IMR-90 (cell line): ENCODE results near the gene PRELP. TPM values are rescaled to one million over a fixed set of nuclear protein-coding genes. Genes with fewer than 3 reads are reported as not detected.

Source experiments
- ATAC-seq: fragments of 200-7000 bp; cut with Tn5 transposase; 2 replicates; pipeline ENCODE4 v1.9.1; 2020; ENCODE audit warnings: low read depth, mild to moderate bottlenecking, moderate library complexity
- Bru-seq: library from RNA; stranded (reverse); fragments of 400-500 nt; gene quantifications from one replicate; lab custom pipeline; 2021; lab: Mats Ljungman, UMichigan
- BruChase-seq, 2 experiments: library from RNA; stranded (reverse); fragments of 400-500 nt; gene quantifications; one replicate each; lab custom pipeline; 2021; lab: Mats Ljungman, UMichigan
- BruUV-seq: library from RNA; stranded (reverse); fragments of 400-500 nt; replicated peaks from 2 replicates; lab custom pipeline; 2021; lab: Mats Ljungman, UMichigan
- CTCF ChIA-PET: fragments of 300-600 bp; formaldehyde crosslinking; extraction: SDS; loops from one replicate; lab custom pipeline; 2021; ENCODE audit warnings: antibody characterized with exemption; lab: Yijun Ruan, JAX
- POLR2A ChIA-PET: fragments of 300-600 bp; sonication (Branson Sonifier 250); formaldehyde crosslinking; loops from one replicate; lab custom pipeline; 2022; ENCODE audit warnings: antibody characterized with exemption; ENCODE audit not compliant: unreplicated experiment; lab: Charles Lee
- DNase-seq: peaks from one replicate; pipeline ENCODE4 v3.0.0; 2013
- H2AFZ ChIP-seq: replicated peaks from 2 replicates; pipeline ENCODE3; 2013; ENCODE audit warnings: low read length, mild to moderate bottlenecking; ENCODE audit not compliant: poor library complexity
- H2AK5ac ChIP-seq: 2 replicates; pipeline ENCODE4 v1.6.1; 2013; ENCODE audit warnings: low read depth, low read length, inconsistent platforms
- H2AK9ac ChIP-seq: replicated peaks from 2 replicates; pipeline ENCODE3; 2013; ENCODE audit warnings: mild to moderate bottlenecking, low read depth, low read length, moderate library complexity; ENCODE audit not compliant: poor library complexity
- H2BK120ac ChIP-seq: 2 replicates; pipeline ENCODE4 v1.6.1; 2013; ENCODE audit warnings: low read depth, low read length, inconsistent platforms
- H2BK15ac ChIP-seq: 3 replicates; pipeline ENCODE4 v1.6.1; 2013; ENCODE audit warnings: low read depth, low read length, inconsistent platforms
- H2BK20ac ChIP-seq: 2 replicates; pipeline ENCODE4 v1.6.1; 2013; ENCODE audit warnings: low read depth, mild to moderate bottlenecking, inconsistent platforms, low read length, moderate library complexity
- H2BK5ac ChIP-seq: 2 replicates; pipeline ENCODE4 v1.6.1; 2013; ENCODE audit warnings: mild to moderate bottlenecking, low read depth, low read length, inconsistent platforms; ENCODE audit not compliant: poor library complexity, severe bottlenecking
- H3K14ac ChIP-seq: replicated peaks from 2 replicates; pipeline ENCODE4 v1.6.1; 2013; ENCODE audit warnings: low read depth, low read length, inconsistent platforms
- H3K18ac ChIP-seq: 2 replicates; pipeline ENCODE4 v1.6.1; 2013; ENCODE audit warnings: low read depth, low read length, control low read depth
- H3K23ac ChIP-seq: 2 replicates; pipeline ENCODE4 v1.6.1; 2013; ENCODE audit warnings: low read depth, low read length, inconsistent platforms
- H3K27ac ChIP-seq: 2 replicates; pipeline ENCODE4 v1.5.1; 2013; ENCODE audit warnings: mild to moderate bottlenecking, control low read depth, low read length; ENCODE audit not compliant: insufficient read depth
- H3K27me3 ChIP-seq: 2 replicates; pipeline ENCODE4 v1.6.1; 2013; ENCODE audit warnings: low read length; ENCODE audit not compliant: control insufficient read depth, insufficient read depth
- H3K36me3 ChIP-seq: 2 replicates; pipeline ENCODE4 v1.6.1; 2013; ENCODE audit warnings: low read length, mixed read lengths; ENCODE audit not compliant: control insufficient read depth, insufficient read depth
- H3K4ac ChIP-seq: 2 replicates; pipeline ENCODE4 v1.6.1; 2013; ENCODE audit warnings: low read depth, low read length, inconsistent platforms
- H3K4me1 ChIP-seq: 2 replicates; pipeline ENCODE4 v1.6.1; 2013; ENCODE audit warnings: low read length, mixed read lengths; ENCODE audit not compliant: control insufficient read depth, insufficient read depth
- H3K4me2 ChIP-seq: 2 replicates; pipeline ENCODE4 v1.6.1; 2013; ENCODE audit warnings: low read depth, mild to moderate bottlenecking, control low read depth, low read length, moderate library complexity
- H3K4me3 ChIP-seq: 2 replicates; pipeline ENCODE4 v1.5.1; 2013; ENCODE audit warnings: low read depth, mild to moderate bottlenecking, control low read depth, low read length, moderate library complexity; ENCODE audit not compliant: insufficient read depth
- H3K56ac ChIP-seq: 2 replicates; pipeline ENCODE4 v1.6.1; 2013; ENCODE audit warnings: low read length, inconsistent platforms; ENCODE audit not compliant: insufficient read depth; ENCODE audit errors: extremely low read depth
- H3K79me1 ChIP-seq, 2 experiments: 2 replicates each; pipeline ENCODE4 v1.6.1; 2013; ENCODE audit warnings: low read length in 2 of 2, inconsistent platforms in 1 of 2, low read depth in 1 of 2
- H3K9ac ChIP-seq: 2 replicates; pipeline ENCODE4 v1.6.1; 2013; ENCODE audit warnings: low read depth, low read length, control low read depth
- H3K9me1 ChIP-seq: 2 replicates; pipeline ENCODE4 v1.6.1; 2013; ENCODE audit warnings: low read length, inconsistent platforms; ENCODE audit not compliant: insufficient read depth
- H3K9me3 ChIP-seq: 2 replicates; pipeline ENCODE4 v1.6.1; 2013; ENCODE audit warnings: low read length; ENCODE audit not compliant: control insufficient read depth, insufficient read depth
- H4K20me1 ChIP-seq: 2 replicates; pipeline ENCODE4 v1.6.1; 2013; ENCODE audit warnings: low read length, inconsistent platforms; ENCODE audit not compliant: insufficient read depth
- H4K5ac ChIP-seq: 2 replicates; pipeline ENCODE4 v1.6.1; 2013; ENCODE audit warnings: mild to moderate bottlenecking, low read depth, low read length, control low read depth
- H4K8ac ChIP-seq, 2 experiments: 2 replicates each; pipeline ENCODE4 v1.6.1; 2013; ENCODE audit warnings: low read depth in 2 of 2, low read length in 2 of 2, control low read depth in 1 of 2, inconsistent platforms in 1 of 2
- H4K91ac ChIP-seq: 2 replicates; pipeline ENCODE4 v1.6.1; 2013; ENCODE audit warnings: low read depth, low read length, inconsistent platforms; ENCODE audit not compliant: insufficient read depth
- BHLHE40 ChIP-seq: fragments of 150-350 bp; IDR thresholded peaks from 2 replicates; pipeline ENCODE4 v1.6.1; 2016; ENCODE audit warnings: mild to moderate bottlenecking, low read depth, low read length
- CHD1 ChIP-seq: IDR thresholded peaks from 2 replicates; pipeline ENCODE4 v1.6.1; 2012; ENCODE audit warnings: low read depth, low read length, improper control_type of control experiment
- MAZ ChIP-seq: IDR thresholded peaks from 2 replicates; pipeline ENCODE4 v1.6.1; 2012; ENCODE audit warnings: low read depth, mild to moderate bottlenecking, low read length, improper control_type of control experiment, moderate library complexity, borderline replicate concordance
- NFE2L2 ChIP-seq: fragments of 150-350 bp; IDR thresholded peaks from 2 replicates; pipeline ENCODE4 v1.6.1; 2016; ENCODE audit warnings: low read depth, mild to moderate bottlenecking, low read length
- POLR2A ChIP-seq: IDR thresholded peaks from 2 replicates; pipeline ENCODE4 v1.6.1; 2012; ENCODE audit warnings: mild to moderate bottlenecking, low read depth, low read length
- RAD21 ChIP-seq: IDR thresholded peaks from 2 replicates; pipeline ENCODE4 v1.6.1; 2012; ENCODE audit warnings: low read length, improper control_type of control experiment
- RCOR1 ChIP-seq: IDR thresholded peaks from 2 replicates; pipeline ENCODE4 v1.6.1; 2012; ENCODE audit warnings: mild to moderate bottlenecking, low read length, improper control_type of control experiment; ENCODE audit not compliant: insufficient replicate concordance
- SMC3 ChIP-seq: fragments of 150-350 bp; IDR thresholded peaks from 2 replicates; pipeline ENCODE4 v1.6.1; 2016; ENCODE audit warnings: low read depth, mild to moderate bottlenecking, antibody characterized with exemption, low read length, moderate library complexity
- WGBS, 2 experiments: methylation state at CpG; one replicate each; pipeline versions ENCODE4 v1.1.5 to v1.1.7; 2013; ENCODE audit warnings: missing lambda C conversion rate in 2 of 2; ENCODE audit not compliant: insufficient read length in 1 of 2; ENCODE audit errors: extremely low coverage in 2 of 2; 5-methylcytosine and 5-hydroxymethylcytosine counted together
- dilution Hi-C: fragments of 300-500 bp; cut with HindIII; formaldehyde crosslinking; loops from one replicate; pipeline ENCODE4 v1.14.3; 2018; ENCODE audit warnings: low sequenced_read_pairs; ENCODE audit not compliant: unreplicated experiment
- in situ Hi-C: fragments of 300-500 bp; cut with MboI; formaldehyde crosslinking; loops from 3 replicates; pipeline ENCODE4 v1.14.3; 2019; ENCODE audit warnings: low sequenced_read_pairs, inconsistent platforms, mixed read lengths
- intact Hi-C: fragments of 100-400 bp; cut with micrococcal nuclease; formaldehyde crosslinking; loops from 2 replicates; pipeline ENCODE4 v1.10.0; 2022
- long read RNA-seq: library from polyadenylated mRNA; unstranded; transcript quantifications from one replicate; pipeline ENCODE4 v2.0.0, GENCODE V29; 2021; ENCODE audit not compliant: unreplicated experiment
- polyA plus RNA-seq, 3 experiments: library from polyadenylated mRNA; depleted of rRNA; stranded (reverse); fragments of >200 nt; gene quantifications; 2 replicates each; pipeline ENCODE4 v1.2.3, GENCODE V29; 2012; ENCODE audit warnings: low replicate concordance in 1 of 3
- total RNA-seq: library from RNA; depleted of rRNA; stranded (reverse); fragments of >200 nt; gene quantifications from 2 replicates; pipeline ENCODE4 v1.2.3, GENCODE V29; 2012; rRNA removed

PRELP gene
- total RNA-seq = under 0.01 TPM in 1 of 2 replicates, not detected in the other
- 0.47 and 0.56 TPM in 2 replicates for polyA plus RNA-seq (2012; rRNA removed)
- polyA plus RNA-seq (2012; cell fraction: cytosol; rRNA removed) = 0.25 and 0.69 TPM in 2 replicates
- 0.14 and 0.26 TPM in 2 replicates for polyA plus RNA-seq (2012; cell fraction: nucleus; rRNA removed; ENCODE audit: low replicate concordance)
- Bru-seq, nascent RNA = percentile 15 among the genes with signal in this experiment
- BruChase-seq, experiment 1, labeled RNA remaining after a 6-hour chase = percentile 19 among the genes with signal in this experiment
- BruChase-seq, experiment 2, labeled RNA remaining after a 2-hour chase = percentile 9 among the genes with signal in this experiment
- long read RNA-seq = 0 reads

DNA sequence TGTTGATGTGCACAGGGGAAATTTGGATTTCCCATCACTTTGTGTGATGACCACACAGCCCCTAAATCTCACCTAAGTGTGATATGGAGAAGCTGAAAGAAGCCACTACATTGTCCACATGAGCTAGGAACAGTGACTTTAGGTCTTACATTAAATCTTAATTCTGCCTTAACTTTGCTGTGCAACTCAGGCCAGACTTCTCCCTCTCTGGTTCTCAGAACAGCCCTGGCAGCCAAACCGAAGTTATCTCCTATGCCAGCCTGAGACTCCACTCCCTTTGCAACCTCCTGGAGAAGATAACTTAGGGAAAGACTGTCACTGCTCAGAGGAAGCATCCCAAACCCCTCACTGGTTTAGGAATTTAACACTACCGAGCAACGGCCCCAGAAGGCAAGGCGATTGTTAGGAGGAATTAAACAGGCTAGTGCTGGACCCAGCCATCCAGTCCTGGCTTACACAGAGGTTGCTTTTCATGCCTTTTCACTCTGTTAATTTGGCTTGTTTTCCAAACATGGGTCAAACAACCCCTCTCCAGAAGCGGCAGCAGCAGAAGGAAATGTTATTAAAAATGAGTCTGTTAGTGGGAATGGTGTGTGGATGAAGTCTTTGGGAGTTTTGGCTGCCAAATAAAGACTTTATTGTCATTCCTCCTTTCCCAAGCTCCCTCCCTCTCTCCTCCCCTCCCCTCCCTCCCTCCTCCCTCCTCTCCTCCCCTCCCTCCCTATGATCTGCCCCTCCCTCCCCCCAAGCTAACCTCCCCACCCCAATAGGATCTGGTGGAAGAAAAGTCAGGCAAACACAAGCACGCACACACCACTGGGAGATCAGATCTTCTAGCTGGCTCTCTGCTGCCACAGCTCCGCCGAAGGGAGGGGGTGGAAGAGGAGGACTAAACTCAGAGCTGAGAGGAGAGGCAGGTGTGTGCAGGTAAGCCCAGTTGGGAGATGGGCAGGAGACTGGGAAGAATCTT, at the start of gene PRELP:
Gene PRELP, plus strand, starts transcription at position 795 of the 970 bp plus-strand sequence. CDS start 7,379 bp downstream, outside the sequence.
- no peaks in the 10 kb centered on the region for H3K36me3 ChIP-seq
- H2AFZ ChIP-seq = peak within 1 kb of the TSS; percentile 79
- peak within 1 kb of the TSS in 1 of 2 experiments; percentile 39; a peak in 1 of 4 replicates for H4K8ac ChIP-seq
- H3K27ac ChIP-seq = no peak within 1 kb of the TSS
- peaks cover 8% of the 10 kb centered on the region; the same call in 1 of the 2 replicates for H3K9me1 ChIP-seq
- H3K27me3 ChIP-seq = peaks cover 15% of the 10 kb centered on the region
- H3K9ac ChIP-seq = peak within 1 kb of the TSS; percentile 11; the same call in 1 of the 2 replicates
- H4K5ac ChIP-seq = peak within 1 kb of the TSS; percentile 46; the same call in 1 of the 2 replicates
- H2BK5ac ChIP-seq = no peak within 1 kb of the TSS
- H3K4me1 ChIP-seq = peaks cover 17% of the 10 kb centered on the region
- peak; percentile 33 for ATAC-seq
- peak within 1 kb of the TSS; percentile 36; the same call in 1 of the 3 replicates for H2BK15ac ChIP-seq
- H3K14ac ChIP-seq = peak within 1 kb of the TSS; percentile 70
- no peak within 1 kb of the TSS; the same call in 1 of the 2 replicates for H3K56ac ChIP-seq
- H4K20me1 ChIP-seq = no peaks in the 10 kb centered on the region
- no TSS peak for BruUV-seq
- H3K4me3 ChIP-seq = no peak within 1 kb of the TSS
- peak within 1 kb of the TSS; percentile 44 for H2AK9ac ChIP-seq
- TF ChIP-seq POLR2A (no peak), BHLHE40 (no peak), SMC3 (no peak), NFE2L2 (no peak), MAZ (no peak), RCOR1 (no peak), RAD21 (no peak), CHD1 (no peak)
- peak within 1 kb of the TSS; percentile 49 for H3K4ac ChIP-seq
- H3K23ac ChIP-seq = peak within 1 kb of the TSS; percentile 71
- intact Hi-C loops (loop anchor here (5.0 kb wide), 1 partner anchor 73 kb away; no protein-coding TSS in a partner anchor), dilution Hi-C loops (no loop called here), in situ Hi-C loops (no loop called here)
- H3K9me3 ChIP-seq = no peaks in the 10 kb centered on the region
- H2AK5ac ChIP-seq = peak within 1 kb of the TSS; percentile 56; the same call in 1 of the 2 replicates
- peak within 1 kb of the TSS; percentile 46; the same call in 1 of the 2 replicates for H2BK20ac ChIP-seq
- CTCF ChIA-PET = interaction anchor here (0.6 kb wide), 1 partner anchor 29 kb away, joined by 3 read pairs; no protein-coding TSS in a partner anchor
- peak within 1 kb of the TSS; percentile 73 for H2BK120ac ChIP-seq
- WGBS, 2 experiments = no CpG with 5 or more reads among the region's 8 CpGs
- H3K79me1 ChIP-seq = no peaks in the 10 kb centered on the region
- H4K91ac ChIP-seq = 0 out of 2 replicates have a peak within 1 kb of the TSS, but pooled peaks have one; percentile 11
- POLR2A ChIA-PET = no interaction called here
- H3K18ac ChIP-seq = peak within 1 kb of the TSS; percentile 42; the same call in 1 of the 2 replicates
- H3K4me2 ChIP-seq = peak within 1 kb of the TSS; percentile 50; the same call in 1 of the 2 replicates
- peak; percentile 16 for DNase-seq
